C4-2B (cell line): ENCODE data around the gene DLEU7.

Experiments
- ZFX ChIP-seq: fragments of 450-650 bp; IDR thresholded peaks from 2 replicates; pipeline ENCODE4 v1.6.1; 2017
- TF ChIP-seq, protein P1 (sequence below): fragments of 450-650 bp; conservative IDR thresholded peaks from 2 replicates; pipeline ENCODE4 v1.5.1; 2017; ENCODE audit warnings: mild to moderate bottlenecking

DNA sequence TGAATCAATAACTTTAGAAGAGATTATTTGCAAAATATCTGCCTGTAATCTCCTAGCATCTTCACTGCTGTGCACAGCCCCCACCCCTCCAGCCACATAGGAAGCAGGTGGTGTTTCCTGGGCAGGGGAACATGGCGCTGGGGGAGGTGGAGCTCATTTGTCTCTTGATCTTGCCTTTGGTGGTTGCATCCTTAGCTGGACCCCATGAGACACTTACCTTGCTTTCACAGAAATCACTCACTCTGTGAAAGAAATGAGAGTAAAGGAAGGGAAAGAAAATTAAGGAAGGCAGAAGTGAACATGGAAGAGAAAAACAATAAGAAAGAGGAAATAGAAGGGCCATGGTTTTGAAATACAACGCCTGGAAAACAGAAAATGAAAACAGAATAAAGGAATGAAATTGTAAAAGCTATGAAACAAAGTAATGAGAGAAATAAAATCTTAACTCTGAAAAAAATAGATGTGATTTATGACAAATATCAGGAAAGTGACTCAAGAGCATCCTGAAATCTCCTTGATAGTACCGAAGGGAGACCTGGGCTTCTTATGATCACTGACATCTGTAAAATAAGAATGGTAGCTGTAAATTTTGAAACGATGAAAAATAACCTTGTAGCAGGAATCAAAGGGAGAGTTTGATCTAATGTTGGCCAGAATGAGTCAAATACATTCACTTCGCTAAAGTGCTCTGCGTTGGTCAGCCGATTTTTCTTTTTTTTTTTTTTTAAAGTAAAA, 48.9 kb upstream of the DLEU7 start:
- TF ChIP-seq, protein P1, sequence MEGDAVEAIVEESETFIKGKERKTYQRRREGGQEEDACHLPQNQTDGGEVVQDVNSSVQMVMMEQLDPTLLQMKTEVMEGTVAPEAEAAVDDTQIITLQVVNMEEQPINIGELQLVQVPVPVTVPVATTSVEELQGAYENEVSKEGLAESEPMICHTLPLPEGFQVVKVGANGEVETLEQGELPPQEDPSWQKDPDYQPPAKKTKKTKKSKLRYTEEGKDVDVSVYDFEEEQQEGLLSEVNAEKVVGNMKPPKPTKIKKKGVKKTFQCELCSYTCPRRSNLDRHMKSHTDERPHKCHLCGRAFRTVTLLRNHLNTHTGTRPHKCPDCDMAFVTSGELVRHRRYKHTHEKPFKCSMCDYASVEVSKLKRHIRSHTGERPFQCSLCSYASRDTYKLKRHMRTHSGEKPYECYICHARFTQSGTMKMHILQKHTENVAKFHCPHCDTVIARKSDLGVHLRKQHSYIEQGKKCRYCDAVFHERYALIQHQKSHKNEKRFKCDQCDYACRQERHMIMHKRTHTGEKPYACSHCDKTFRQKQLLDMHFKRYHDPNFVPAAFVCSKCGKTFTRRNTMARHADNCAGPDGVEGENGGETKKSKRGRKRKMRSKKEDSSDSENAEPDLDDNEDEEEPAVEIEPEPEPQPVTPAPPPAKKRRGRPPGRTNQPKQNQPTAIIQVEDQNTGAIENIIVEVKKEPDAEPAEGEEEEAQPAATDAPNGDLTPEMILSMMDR, result no peak
- no peak for TF ChIP-seq ZFX
